Prostate gland (tissue), 2 donors: Measurements from ENCODE around the gene HCN3. TPM values are rescaled to one million over a fixed set of nuclear protein-coding genes. Genes with fewer than 3 reads are reported as not detected.

Source experiments
- DNase-seq: peaks from one replicate; pipeline ENCODE4 v3.0.0-alpha.2; 2019; ENCODE audit warnings: low spot score
- H3K27ac ChIP-seq, 2 donors: fragments of 200-600 bp; sonication (generic); 2 replicates each; pipeline ENCODE4 v1.5.1; 2017 to 2019
- H3K27me3 ChIP-seq: fragments of 200-600 bp; sonication (generic); replicated peaks from 2 replicates; pipeline ENCODE4 v1.5.1; 2019; ENCODE audit not compliant: insufficient read depth
- H3K36me3 ChIP-seq, 2 donors: fragments of 200-600 bp; sonication (generic); 1 replicate in 1 of 2; 2 replicates in 1 of 2; pipeline versions ENCODE4 v1.5.1 to v1.8.1; 2017 to 2019
- H3K4me1 ChIP-seq: fragments of 200-600 bp; sonication (generic); replicated peaks from 2 replicates; pipeline ENCODE4 v1.5.1; 2019
- H3K4me3 ChIP-seq, 2 donors: fragments of 200-600 bp; sonication (generic); 2 replicates each; pipeline ENCODE4 v1.5.1; 2017 to 2019
- H3K9me3 ChIP-seq: fragments of 200-600 bp; sonication (generic); 2 replicates; pipeline ENCODE4 v1.5.1; 2017
- POLR2A ChIP-seq: fragments of 450-650 bp; IDR thresholded peaks from one replicate; pipeline ENCODE4 v1.6.1; 2016; ENCODE audit warnings: antibody characterized with exemption, mild to moderate bottlenecking
- POLR2AphosphoS5 ChIP-seq: sonication (generic); formaldehyde crosslinking; IDR thresholded peaks from one replicate; pipeline ENCODE4 v1.6.1; 2017; ENCODE audit warnings: antibody characterized with exemption
- WGBS: methylation state at CpG from one replicate; pipeline ENCODE4 v1.1.5; 2018; 5-methylcytosine and 5-hydroxymethylcytosine counted together
- intact Hi-C: fragments of 100-400 bp; cut with DNase I; formaldehyde crosslinking; loops from one replicate; pipeline ENCODE4 v1.14.2; 2022
- total RNA-seq, 2 donors: library from RNA; depleted of rRNA; stranded (reverse); fragments of >200 nt; gene quantifications; one replicate each; pipeline ENCODE4 v1.1.0, GENCODE V29; 2016
- TF ChIP-seq, protein P1 (sequence below), 4 experiments: fragments of 200-600 bp in 2 of 4; fragments of 450-650 bp in 2 of 4; sonication (generic) in 2 of 4; IDR thresholded peaks; 1 replicate in 3 of 4; 2 replicates in 1 of 4; pipeline ENCODE4 v1.5.1; 2016 to 2019; ENCODE audit warnings: antibody characterized with exemption in 4 of 4, mild to moderate bottlenecking in 2 of 4, moderate library complexity in 2 of 4

The HCN3 gene
- total RNA-seq, 2 donors from 2014 or later = 1.9 to 2.6 TPM

- intact Hi-C loops = loop anchor here (5.0 kb wide), 1 partner anchor 54 kb away; no protein-coding TSS in a partner anchor
Observed at GRCh38 chr1:155305881-155306391, 28.7 kb downstream of the HCN3 start.

GRCh38 chr1:155307247-155307740 lies 30.0 kb downstream of the HCN3 start:
- DNase-seq = no peak
- Histone ChIP-seq H3K27me3 (no peaks in the 10 kb centered on the region), H3K4me3 (no peak overlapping the region), H3K27ac (peak overlapping the region in 1 of 2 donors; percentile 92), H3K4me1 (peaks cover 5% of the 10 kb centered on the region), H3K9me3 (no peaks in the 10 kb centered on the region), H3K36me3 (no peaks in the 10 kb centered on the region)
- 52% methylated on average over 6 of the region's 6 CpGs for WGBS
- TF ChIP-seq, protein P1, sequence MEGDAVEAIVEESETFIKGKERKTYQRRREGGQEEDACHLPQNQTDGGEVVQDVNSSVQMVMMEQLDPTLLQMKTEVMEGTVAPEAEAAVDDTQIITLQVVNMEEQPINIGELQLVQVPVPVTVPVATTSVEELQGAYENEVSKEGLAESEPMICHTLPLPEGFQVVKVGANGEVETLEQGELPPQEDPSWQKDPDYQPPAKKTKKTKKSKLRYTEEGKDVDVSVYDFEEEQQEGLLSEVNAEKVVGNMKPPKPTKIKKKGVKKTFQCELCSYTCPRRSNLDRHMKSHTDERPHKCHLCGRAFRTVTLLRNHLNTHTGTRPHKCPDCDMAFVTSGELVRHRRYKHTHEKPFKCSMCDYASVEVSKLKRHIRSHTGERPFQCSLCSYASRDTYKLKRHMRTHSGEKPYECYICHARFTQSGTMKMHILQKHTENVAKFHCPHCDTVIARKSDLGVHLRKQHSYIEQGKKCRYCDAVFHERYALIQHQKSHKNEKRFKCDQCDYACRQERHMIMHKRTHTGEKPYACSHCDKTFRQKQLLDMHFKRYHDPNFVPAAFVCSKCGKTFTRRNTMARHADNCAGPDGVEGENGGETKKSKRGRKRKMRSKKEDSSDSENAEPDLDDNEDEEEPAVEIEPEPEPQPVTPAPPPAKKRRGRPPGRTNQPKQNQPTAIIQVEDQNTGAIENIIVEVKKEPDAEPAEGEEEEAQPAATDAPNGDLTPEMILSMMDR (IDR thresholded peaks at IDR 0.05) = no peak
- TF ChIP-seq POLR2A = no peak
- no peak for TF ChIP-seq POLR2AphosphoS5
- intact Hi-C loops = loop anchor here (5.0 kb wide), 1 partner anchor 55 kb away; no protein-coding TSS in a partner anchor

More at GRCh38 chr1:155305881-155306391, 28.7 kb downstream of the HCN3 start:
- TF ChIP-seq POLR2A = no peak
- TF ChIP-seq POLR2AphosphoS5 = no peak
- TF ChIP-seq, protein P1 (IDR thresholded peaks at IDR 0.05) = no peak
- no peak overlapping the region for H3K4me3 ChIP-seq
- no peak for DNase-seq
- H3K4me1 ChIP-seq = peaks cover 5% of the 10 kb centered on the region
- H3K9me3 ChIP-seq = no peaks in the 10 kb centered on the region
- no peaks in the 10 kb centered on the region for H3K27me3 ChIP-seq
- WGBS = 67% methylated on average over 7 of the region's 7 CpGs
- H3K27ac ChIP-seq = no peak overlapping the region
- H3K36me3 ChIP-seq = no peaks in the 10 kb centered on the region

GRCh38 chr1:155308493-155309422 lies 31.5 kb downstream of the HCN3 start, which contains the start of gene FDPS:
Gene FDPS, plus strand, starts transcription at chr1:155308866. Its CDS starts 924 bp downstream, at chr1:155309790.
- Histone ChIP-seq H3K4me1 (peaks cover 5% of the 10 kb centered on the region), H3K27me3 (no peaks in the 10 kb centered on the region), H3K27ac (peak within 1 kb of the TSS; percentile 89 to 92), H3K4me3 (peak within 1 kb of the TSS; percentile 76 to 79), H3K36me3 (no peaks in the 10 kb centered on the region), H3K9me3 (no peaks in the 10 kb centered on the region)
- DNase-seq = peak; percentile 99
- intact Hi-C loops = loop anchor here (2.0 to 5.0 kb wide), 2 partner anchors 16 to 56 kb away; no protein-coding TSS in a partner anchor
- TF ChIP-seq POLR2A (peak; percentile 62), POLR2AphosphoS5 (peak; percentile 100)
- TF ChIP-seq, protein P1 (IDR thresholded peaks at IDR 0.05) = peak in 2 of 4 experiments; percentile 58 to 72
- under 1% methylated on average over 48 of the region's 51 CpGs for WGBS

GRCh38 chr1:155309423-155310021 lies 32.3 kb downstream of the HCN3 start:
- Histone ChIP-seq H3K36me3 (no peaks in the 10 kb centered on the region), H3K4me3 (peak overlapping the region; percentile 76 to 79), H3K9me3 (no peaks in the 10 kb centered on the region), H3K27me3 (no peaks in the 10 kb centered on the region), H3K27ac (peak overlapping the region; percentile 89 to 92), H3K4me1 (peaks cover 5% of the 10 kb centered on the region)
- intact Hi-C loops = loop anchor here (2.0 to 5.0 kb wide), 2 partner anchors 15 to 57 kb away; no protein-coding TSS in a partner anchor
- DNase-seq = peak; percentile 27
- 12% methylated on average over 11 of the region's 11 CpGs for WGBS
- TF ChIP-seq POLR2AphosphoS5 (no peak), POLR2A (no peak)
- TF ChIP-seq, protein P1 (IDR thresholded peaks at IDR 0.05) = no peak
